ENCODE measurements around the gene BLTP3A.
"Not testable (repeated sequence)": the region's sequence is repeated elsewhere in the genome, so short reads cannot be mapped to it uniquely, and the experiment has no call there.

Gene BLTP3A, protein sequence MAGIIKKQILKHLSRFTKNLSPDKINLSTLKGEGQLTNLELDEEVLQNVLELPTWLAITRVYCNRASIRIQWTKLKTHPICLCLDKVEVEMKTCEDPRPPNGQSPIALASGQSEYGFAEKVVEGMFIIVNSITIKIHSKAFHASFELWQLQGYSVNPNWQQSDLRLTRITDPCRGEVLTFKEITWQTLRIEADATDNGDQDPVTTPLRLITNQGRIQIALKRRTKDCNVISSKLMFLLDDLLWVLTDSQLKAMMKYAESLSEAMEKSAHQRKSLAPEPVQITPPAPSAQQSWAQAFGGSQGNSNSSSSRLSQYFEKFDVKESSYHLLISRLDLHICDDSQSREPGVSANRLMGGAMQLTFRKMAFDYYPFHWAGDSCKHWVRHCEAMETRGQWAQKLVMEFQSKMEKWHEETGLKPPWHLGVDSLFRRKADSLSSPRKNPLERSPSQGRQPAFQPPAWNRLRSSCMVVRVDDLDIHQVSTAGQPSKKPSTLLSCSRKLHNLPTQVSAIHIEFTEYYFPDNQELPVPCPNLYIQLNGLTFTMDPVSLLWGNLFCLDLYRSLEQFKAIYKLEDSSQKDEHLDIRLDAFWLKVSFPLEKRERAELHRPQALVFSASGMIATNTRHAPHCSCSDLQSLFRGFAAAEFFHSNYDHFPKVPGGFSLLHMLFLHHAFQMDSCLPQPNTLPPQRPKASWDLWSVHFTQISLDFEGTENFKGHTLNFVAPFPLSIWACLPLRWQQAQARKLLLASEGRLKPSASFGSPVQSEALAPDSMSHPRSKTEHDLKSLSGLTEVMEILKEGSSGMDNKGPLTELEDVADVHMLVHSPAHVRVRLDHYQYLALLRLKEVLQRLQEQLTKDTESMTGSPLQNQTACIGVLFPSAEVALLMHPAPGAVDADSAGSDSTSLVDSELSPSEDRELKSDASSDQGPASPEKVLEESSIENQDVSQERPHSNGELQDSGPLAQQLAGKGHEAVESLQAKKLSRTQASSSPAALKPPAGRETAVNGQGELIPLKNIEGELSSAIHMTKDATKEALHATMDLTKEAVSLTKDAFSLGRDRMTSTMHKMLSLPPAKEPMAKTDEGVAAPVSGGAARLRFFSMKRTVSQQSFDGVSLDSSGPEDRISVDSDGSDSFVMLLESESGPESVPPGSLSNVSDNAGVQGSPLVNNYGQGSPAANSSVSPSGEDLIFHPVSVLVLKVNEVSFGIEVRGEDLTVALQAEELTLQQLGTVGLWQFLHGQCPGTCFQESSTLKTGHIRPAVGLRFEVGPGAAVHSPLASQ (N-terminal part only)

DNA sequence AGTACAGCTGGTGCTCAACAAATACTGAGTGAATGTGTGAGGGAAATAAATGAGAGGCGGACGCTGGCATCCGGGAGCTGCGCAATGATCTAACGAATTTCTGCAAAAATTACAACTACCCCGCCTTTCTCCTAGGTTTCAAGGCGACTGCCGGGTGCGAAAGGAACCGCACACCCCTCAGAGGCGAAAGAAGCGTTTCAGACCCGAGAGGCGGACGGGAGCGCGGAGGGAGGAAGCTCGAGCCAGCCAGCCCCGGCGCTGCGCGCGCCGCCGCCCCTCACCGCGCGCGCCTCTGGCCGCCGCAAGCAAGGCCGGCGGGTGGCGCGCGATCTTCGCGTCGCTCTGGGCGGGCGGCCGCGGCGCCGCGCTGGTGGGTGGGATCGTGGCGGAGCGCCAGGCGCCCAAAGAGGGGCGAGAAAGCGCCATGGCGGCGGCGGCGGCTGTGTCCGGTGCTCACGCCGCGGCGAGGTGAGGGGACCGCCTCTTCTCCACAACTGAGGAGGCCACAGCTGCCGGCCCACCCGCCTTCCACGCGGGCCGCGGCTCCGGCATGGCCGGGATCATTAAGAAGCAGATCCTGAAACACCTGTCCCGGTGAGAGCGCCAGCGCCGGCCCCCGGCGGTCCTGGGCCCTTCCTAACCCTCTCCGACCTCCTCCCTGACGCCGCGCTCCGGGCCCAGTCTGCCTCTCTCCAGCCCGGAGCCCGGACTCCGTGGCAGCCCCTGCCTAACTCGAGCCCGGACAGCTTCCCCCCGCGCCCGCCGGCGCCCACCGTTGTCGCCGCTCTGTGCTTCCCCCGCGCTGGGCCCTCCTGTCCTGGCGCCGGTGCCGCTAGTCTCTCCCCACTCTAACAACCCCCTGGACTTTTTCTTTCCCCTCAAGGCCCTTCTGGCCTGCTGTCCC lies at the start of gene BLTP3A:
Gene BLTP3A, plus strand, starts transcription at position 383 of the 904 bp plus-strand sequence. Its CDS starts 168 bp downstream, at position 551.
- peak; percentile 39 to 62 for DNase-seq (ENCODE audit: extremely low read depth in 1 of 2, low read depth in 1 of 2)

DNA sequence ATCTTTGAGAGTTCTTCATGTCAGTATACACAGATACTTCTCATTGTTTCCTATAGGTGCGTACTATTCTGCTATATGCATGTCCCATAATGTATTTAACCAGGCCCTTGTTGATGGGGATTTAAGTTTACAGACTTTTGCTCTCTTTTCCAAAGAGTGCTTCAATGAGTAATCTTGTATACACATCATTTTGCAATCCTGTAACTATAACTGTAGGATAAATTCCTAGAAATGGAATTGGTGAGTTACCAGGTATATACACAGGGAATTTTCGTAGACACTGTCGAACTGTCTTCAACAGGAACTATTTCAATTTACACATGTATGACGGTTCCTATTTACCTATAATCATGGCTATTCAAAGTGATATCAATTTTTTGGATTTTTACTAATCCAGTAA lies 49.8 kb upstream of the BLTP3A start:
- no peak for DNase-seq (ENCODE audit: extremely low read depth in 1 of 2, low read depth in 1 of 2)

- DNase-seq (ENCODE audit: extremely low read depth in 1 of 2, low read depth in 1 of 2), result no peak
Measured at GRCh38 chr6:34743625-34744293, 48.1 kb upstream of the BLTP3A start.

- not testable (repeated sequence) for DNase-seq (ENCODE audit: extremely low read depth in 1 of 2, low read depth in 1 of 2)
Measured at GRCh38 chr6:34744294-34744647, 47.6 kb upstream of the BLTP3A start.

DNA sequence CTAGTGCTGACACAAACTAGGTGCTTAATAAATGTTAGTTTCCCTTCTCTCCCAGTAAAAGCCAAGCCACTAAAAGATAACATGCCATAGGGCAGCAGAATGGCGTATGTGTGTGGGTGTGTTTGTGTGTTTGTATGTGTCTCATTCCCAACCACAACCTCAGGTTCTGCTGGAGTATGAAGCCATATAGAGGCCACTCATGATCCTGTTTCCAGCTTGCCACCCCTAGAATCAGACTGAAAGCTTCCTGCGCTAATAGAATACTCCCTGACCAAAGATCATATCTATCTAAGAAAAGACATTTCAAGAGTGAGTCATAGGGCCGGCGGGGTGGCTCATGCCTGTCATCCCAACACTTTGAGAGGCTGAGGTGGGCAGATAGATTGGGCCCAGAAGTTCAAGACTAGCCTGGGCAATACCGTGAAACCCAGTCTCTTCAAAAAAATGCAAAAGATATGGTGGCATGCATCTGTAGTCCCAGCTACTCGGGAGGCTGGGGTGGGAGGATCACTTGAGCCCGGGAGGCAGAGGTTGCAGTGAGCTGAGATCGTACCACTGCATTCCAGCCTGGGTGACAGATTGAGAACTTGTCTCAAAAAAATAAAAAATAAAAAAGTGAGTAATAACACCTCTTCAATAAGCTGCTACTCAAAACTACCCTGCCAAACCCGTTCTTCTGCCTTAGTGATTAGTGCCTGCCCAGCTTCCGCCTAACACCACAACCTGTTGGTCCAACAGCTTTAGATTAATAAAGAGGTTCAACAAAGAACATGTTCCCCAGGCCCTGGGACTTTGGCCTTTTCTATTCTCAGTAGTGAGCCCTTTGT lies 46.4 kb upstream of the BLTP3A start:
- peak in 1 of 2 donors; percentile 39 for DNase-seq (ENCODE audit: extremely low read depth in 1 of 2, low read depth in 1 of 2)

DNA sequence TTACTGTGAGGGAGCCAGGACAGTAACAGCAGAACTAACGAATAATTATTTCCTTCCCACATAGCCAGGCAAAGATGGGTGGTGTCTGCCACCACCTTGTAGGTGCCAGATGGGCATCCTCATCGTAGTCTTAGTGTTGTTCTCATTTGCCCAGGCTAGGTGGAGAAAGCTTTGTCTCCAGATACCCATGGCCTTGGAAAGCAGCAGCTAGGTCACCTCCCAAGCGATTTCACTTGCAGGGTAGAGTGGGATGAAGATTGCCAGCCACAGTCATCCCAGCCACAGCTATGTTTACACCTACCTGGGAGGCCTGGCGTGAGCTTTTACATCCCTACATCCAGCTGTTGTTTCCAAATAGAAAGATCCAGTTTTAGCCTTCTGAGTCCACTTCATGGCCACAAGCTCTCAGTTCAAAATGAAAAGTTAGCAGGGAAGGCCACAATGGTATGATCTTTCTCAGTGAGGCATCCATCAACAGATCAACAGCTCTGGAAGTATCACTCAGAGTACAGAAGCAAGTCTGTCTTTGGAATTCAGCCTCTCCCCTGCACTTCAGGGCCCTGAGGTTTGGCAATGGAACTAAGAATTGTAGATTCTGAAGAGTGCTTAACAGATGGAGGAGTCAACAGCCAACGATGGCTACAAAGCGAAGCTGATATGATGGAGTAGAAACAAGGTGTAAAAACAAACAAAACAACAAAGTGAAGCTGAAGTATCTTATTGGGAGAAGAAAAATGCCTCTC lies 45.6 kb upstream of the BLTP3A start:
- no peak for DNase-seq (ENCODE audit: extremely low read depth in 1 of 2, low read depth in 1 of 2)

- DNase-seq (ENCODE audit: extremely low read depth in 1 of 2, low read depth in 1 of 2), result no peak
Measured at GRCh38 chr6:34748757-34749156, 43.1 kb upstream of the BLTP3A start.

DNA sequence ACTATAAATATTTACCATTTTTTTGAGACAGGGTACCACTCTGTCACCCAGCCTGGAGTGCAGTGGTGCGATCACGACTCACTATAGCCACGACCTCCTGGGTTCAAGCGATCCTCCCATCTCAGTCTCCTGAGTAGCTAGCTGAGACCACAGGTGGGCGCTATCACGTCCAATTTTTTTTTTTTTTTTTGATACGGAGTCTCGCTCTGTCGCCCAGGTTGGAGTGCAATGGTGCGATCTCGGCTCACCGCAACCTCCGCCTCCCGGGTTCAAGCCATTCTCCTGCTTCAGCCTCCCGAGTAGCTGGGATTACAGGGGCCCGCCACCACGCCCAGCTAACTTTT lies 35.4 kb upstream of the BLTP3A start:
- DNase-seq (ENCODE audit: extremely low read depth in 1 of 2, low read depth in 1 of 2), result peak in 1 of 2 donors; percentile 29

DNA sequence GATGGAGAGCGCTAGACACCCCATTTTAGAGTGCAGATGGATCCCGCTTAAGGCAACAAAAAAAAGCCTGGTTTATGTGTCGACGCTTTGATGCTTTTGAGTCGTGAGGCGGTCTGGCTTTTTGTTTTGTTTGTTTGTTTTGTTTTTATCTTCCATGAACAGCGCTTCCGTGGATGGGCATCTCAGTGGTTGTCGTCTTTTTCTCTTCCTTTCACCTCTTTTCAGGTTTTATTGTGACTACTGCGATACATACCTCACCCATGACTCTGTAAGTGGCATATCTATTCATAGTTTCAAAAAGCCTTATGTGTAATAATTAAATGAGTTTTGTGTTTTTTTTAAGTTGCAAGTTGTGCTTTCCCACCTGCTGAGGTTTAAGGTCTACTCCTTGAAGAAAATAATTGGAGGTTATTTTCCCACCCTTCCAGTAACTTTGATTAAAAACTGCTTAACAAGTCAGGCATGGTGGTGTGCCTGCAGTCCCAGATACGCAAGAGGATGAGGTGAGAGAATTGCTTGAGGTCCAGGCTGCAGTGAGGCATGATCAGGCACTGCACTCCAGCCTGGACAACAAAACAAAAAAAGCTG lies 34.1 kb upstream of the BLTP3A start:
- no peak for DNase-seq (ENCODE audit: extremely low read depth in 1 of 2, low read depth in 1 of 2)

DNA sequence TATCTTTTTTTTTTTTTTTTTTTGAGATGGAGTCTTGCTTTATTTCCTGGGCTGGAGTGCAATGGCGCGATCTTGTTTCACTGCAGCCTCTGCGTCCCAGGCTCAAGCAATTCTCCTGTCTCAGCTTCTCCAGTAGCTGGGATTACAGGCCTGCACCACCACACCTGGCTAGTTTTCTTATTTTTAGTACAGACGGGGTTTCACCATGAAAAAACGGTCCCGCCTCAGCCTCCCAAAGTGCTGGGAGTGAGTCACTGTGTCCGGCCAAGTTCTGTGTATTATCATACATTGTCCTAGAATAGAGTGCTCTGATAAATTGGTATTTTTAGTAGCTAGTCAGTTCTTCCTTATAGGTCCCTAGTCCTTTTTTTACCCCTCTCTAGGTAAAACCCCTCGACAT lies 31.8 kb upstream of the BLTP3A start:
- no peak for DNase-seq (ENCODE audit: extremely low read depth in 1 of 2, low read depth in 1 of 2)

- not testable (repeated sequence) for DNase-seq (ENCODE audit: extremely low read depth in 1 of 2, low read depth in 1 of 2)
Measured at GRCh38 chr6:34761681-34762080, 30.2 kb upstream of the BLTP3A start.

DNA sequence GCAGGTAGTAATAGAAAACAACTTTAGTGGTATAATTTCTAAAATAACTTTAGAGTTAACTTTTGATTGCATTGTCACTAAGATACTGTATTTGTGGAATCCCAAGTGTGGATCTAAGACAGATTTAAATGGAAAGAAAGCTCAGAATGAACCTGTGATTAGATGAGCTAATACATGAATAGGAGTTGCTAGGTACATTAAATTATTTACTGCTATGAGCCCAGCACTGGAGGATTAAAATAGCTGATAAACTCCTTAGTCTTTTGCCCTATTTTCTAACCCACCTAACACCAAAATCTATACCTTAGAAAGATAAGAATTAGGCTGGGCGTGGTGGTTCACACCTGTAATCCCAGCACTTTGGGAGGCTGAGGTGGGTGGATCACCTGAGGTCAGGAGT lies 23.7 kb upstream of the BLTP3A start:
- no peak for DNase-seq (ENCODE audit: extremely low read depth in 1 of 2, low read depth in 1 of 2)

DNA sequence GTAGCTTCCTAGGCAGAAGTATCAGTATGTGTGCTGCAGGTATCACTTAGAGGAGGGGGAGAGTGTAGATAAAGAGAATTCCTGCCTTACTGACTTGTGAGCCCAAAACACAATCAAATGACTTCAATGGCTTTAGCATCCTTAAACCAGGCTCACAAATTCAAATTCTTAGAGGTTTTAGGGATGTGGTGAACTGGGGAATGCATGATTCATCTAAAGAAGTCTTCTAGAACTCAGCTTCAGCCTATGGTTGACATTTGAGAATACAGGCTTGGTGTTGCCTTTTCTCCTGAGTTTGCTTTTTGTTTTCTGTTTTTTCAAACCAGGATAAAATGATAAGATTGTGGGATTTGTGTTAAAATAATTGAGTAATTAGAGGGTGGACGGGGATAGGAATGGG lies 20.2 kb upstream of the BLTP3A start:
- DNase-seq (ENCODE audit: extremely low read depth in 1 of 2, low read depth in 1 of 2), result no peak

- no peak for DNase-seq (ENCODE audit: extremely low read depth in 1 of 2, low read depth in 1 of 2)
Measured at GRCh38 chr6:34772940-34773339, 18.9 kb upstream of the BLTP3A start.

DNA sequence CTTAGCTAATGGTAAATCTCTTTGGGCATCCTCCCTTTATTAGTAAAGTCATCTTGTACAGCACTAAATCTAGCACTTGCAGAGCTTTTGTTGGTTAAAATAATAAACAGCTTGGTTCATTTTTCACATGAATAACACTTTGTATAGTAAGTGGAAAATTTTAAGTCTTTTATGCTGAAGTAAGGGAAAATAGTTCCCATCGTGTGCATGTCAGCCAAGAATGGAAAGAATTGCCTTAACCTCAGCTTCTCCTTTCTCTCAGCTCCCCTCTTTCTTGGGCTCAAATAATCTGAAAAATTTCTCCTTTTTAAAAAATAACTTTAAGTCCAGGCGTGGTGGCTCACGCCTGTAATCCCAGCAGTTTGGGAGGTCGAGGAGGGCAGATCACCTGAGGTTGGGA lies 18.0 kb upstream of the BLTP3A start:
- no peak for DNase-seq (ENCODE audit: extremely low read depth in 1 of 2, low read depth in 1 of 2)

DNA sequence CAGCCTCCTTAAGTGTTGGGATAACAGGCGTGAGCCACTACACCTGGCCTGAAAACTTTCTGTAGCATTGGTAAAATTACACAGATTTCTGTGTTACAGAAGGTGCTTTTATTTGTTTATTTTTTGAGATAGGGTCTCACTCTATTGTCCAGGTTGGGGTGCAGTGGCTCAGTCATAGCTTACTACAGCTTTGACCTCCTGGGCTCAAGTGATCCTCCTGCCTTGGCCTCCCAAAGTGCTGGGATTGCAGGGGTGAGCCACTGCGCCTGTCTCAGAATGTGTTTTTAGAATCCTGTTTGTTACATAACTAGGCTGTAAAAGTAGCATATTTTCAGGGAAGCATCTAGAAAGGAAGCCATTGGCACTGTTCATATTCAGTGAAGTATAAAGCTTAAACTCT lies 16.9 kb upstream of the BLTP3A start:
- DNase-seq (ENCODE audit: extremely low read depth in 1 of 2, low read depth in 1 of 2), result no peak

GRCh38 chr6:34785375-34785774 lies 6.5 kb upstream of the BLTP3A start:
- DNase-seq (ENCODE audit: extremely low read depth in 1 of 2, low read depth in 1 of 2), result not testable (repeated sequence)

- DNase-seq (ENCODE audit: extremely low read depth in 1 of 2, low read depth in 1 of 2), result not testable (repeated sequence)
Measured at GRCh38 chr6:34787152-34787551, 4.7 kb upstream of the BLTP3A start.
